Naive B cell (primary cell): ENCODE data around the gene MPST. TPM values are rescaled to one million over a fixed set of nuclear protein-coding genes. Genes with fewer than 3 reads are reported as not detected.
"Not testable (repeated sequence)": the region's sequence is repeated elsewhere in the genome, so short reads cannot be mapped to it uniquely, and the experiment has no call there.

Source experiments
- ATAC-seq, 2 donors: fragments of 150-1000 bp; cut with Tn5 transposase; 2 replicates each; pipeline ENCODE4 v1.10.0; 2021; ENCODE audit warnings: low read depth in 2 of 2, mild to moderate bottlenecking in 2 of 2, moderate library complexity in 2 of 2
- DNase-seq: peaks from one replicate; pipeline ENCODE4 v3.0.0; 2022
- H3K27ac Mint-ChIP-seq, 6 donors: one replicate each; pipeline ENCODE4 v1.8.0; 2020 to 2022; ENCODE audit warnings: mild to moderate bottlenecking in 6 of 6, mixed read lengths in 6 of 6, moderate library complexity in 5 of 6, inconsistent platforms in 2 of 6
- H3K27me3 Mint-ChIP-seq, 3 donors: one replicate each; pipeline ENCODE4 v1.8.0; 2021 to 2022; ENCODE audit warnings: mixed read lengths in 3 of 3, mild to moderate bottlenecking in 1 of 3
- H3K36me3 Mint-ChIP-seq, 2 donors: one replicate each; pipeline ENCODE4 v1.8.0; 2020 to 2022; ENCODE audit warnings: mixed read lengths in 2 of 2, inconsistent platforms in 1 of 2, mild to moderate bottlenecking in 1 of 2
- H3K4me1 Mint-ChIP-seq, 3 donors: one replicate each; pipeline ENCODE4 v1.8.0; 2020 to 2022; ENCODE audit warnings: mixed read lengths in 3 of 3, inconsistent platforms in 1 of 3, mild to moderate bottlenecking in 1 of 3, moderate library complexity in 1 of 3
- H3K4me3 Mint-ChIP-seq, 8 donors: one replicate each; pipeline ENCODE4 v1.8.0; 2020 to 2022; ENCODE audit warnings: mild to moderate bottlenecking in 8 of 8, mixed read lengths in 8 of 8, moderate library complexity in 8 of 8, inconsistent platforms in 2 of 8
- H3K9me3 Mint-ChIP-seq, 7 donors: one replicate each; pipeline ENCODE4 v1.8.0; 2020 to 2022; ENCODE audit warnings: mixed read lengths in 7 of 7, mild to moderate bottlenecking in 5 of 7, inconsistent platforms in 2 of 7, moderate library complexity in 1 of 7
- polyA plus RNA-seq, 6 donors: library from polyadenylated mRNA; unstranded; fragments of 300-500 nt; fragmentation: Illumina TruSeq; gene quantifications; one replicate each; pipeline ENCODE4 v1.2.3, GENCODE V29; 2021; ENCODE audit warnings: low read depth in 6 of 6

The MPST gene
- polyA plus RNA-seq, 6 donors from 2014 or later: 12.0 to 16.5 (median 12.8) TPM

DNA sequence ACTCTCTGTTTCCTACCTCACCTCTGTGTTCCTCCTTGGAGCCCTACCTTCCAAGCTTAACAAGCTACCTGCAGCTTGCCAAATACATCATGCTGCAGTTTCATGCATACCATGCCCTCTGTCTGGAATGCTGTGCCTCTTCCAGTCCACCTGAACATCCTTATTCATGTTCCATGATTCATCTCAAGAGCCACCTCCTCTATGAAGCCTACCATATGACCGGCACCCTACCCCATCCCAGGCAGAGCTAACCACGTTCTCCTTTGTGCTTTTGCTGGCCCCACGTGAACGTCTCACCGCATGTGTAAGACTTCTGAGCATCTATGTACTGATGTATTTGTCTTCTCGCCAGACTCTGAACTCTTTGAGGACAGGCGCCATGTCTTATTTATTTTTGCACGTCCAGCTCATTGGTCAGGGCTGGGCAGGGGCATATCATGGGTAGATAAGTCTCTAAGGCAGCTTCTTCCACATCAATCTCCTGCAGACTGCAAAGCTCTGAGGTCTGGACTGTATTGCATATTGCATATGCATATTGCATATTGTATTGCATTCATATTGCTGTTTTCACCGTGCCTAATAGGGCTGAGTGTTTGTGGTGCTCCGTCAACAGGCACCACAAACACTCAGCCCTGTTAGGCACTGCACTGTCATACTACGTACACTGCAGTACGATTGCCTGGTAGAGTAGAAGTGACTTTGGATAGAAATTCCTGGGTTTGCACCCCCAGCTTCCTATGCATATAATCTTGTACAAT is 31.3 kb upstream of the MPST start:
- Mint-ChIP-seq H3K9me3 (peaks cover 5 to 19% (median 19%) of the 10 kb centered on the region in 7 donors), H3K4me3 (no peak overlapping the region), H3K4me1 (no peaks in the 10 kb centered on the region), H3K27me3 (peaks cover 24 to 59% (median 52%) of the 10 kb centered on the region in 3 donors), H3K27ac (no peak overlapping the region), H3K36me3 (no peaks in the 10 kb centered on the region)
- DNase-seq: no peak
- no peak for ATAC-seq

DNA sequence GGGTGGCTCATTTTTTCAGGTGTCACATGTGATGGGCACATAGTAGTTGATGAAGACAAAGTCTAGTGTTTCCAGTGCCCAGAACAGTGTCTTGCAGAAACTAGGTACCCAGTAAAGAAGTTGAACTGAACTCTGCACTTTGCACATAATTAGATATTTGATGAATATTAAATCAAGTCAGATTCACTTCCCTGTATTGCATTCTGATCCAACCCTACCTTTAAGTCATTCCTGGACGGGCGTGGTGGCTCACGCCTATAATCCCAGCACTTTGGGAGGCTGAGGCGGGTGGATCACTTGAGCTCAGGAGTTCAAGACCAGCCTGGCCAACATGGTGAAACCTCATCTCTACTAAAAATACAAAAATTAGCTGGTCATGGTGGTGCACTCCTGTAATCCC is 30.5 kb upstream of the MPST start:
- not testable (repeated sequence) for H3K4me1 Mint-ChIP-seq, ATAC-seq, H3K4me3 Mint-ChIP-seq, DNase-seq, H3K27ac Mint-ChIP-seq, H3K36me3 Mint-ChIP-seq
- peaks cover 5 to 19% (median 19%) of the 10 kb centered on the region in 7 donors for H3K9me3 Mint-ChIP-seq
- peaks cover 28 to 58% (median 49%) of the 10 kb centered on the region in 3 donors for H3K27me3 Mint-ChIP-seq

DNA sequence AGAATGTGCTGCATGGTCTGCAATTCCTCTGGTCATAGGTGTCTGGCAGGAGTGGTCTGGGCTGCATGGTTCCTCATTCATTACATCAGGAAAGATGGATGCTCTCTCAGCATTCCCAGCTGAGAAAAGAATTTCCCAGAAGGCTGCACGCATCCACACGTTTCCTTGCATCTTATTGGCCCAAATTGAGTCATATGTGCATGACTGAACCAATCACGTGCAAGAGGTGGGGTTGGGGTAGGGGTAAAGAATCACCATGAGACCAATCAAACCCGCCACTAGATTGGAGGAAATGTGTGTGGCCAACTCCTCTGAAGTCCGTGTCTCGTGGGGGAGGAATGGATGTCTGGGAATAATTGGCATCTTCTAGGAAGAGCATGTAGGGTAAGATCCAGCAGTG is 29.1 kb upstream of the MPST start:
- Mint-ChIP-seq H3K27me3 (peaks cover 30 to 57% (median 49%) of the 10 kb centered on the region in 3 donors), H3K4me3 (no peak overlapping the region), H3K27ac (no peak overlapping the region), H3K4me1 (no peaks in the 10 kb centered on the region), H3K9me3 (peaks cover 2 to 17% (median 14%) of the 10 kb centered on the region in 7 donors), H3K36me3 (no peaks in the 10 kb centered on the region)
- ATAC-seq: no peak
- DNase-seq: no peak

GRCh38 chr22:36991206-36991605 is 28.3 kb upstream of the MPST start:
- peaks cover 0 to 9% (median 7%) of the 10 kb centered on the region in 7 donors for H3K9me3 Mint-ChIP-seq
- no peak overlapping the region for H3K27ac Mint-ChIP-seq
- ATAC-seq (no peak), DNase-seq (no peak)
- no peaks in the 10 kb centered on the region for H3K36me3 Mint-ChIP-seq
- H3K27me3 Mint-ChIP-seq: peaks cover 30 to 58% (median 50%) of the 10 kb centered on the region in 3 donors
- peak overlapping the region in 1 of 8 donors; percentile 47 for H3K4me3 Mint-ChIP-seq
- H3K4me1 Mint-ChIP-seq: no peaks in the 10 kb centered on the region

- H3K36me3 Mint-ChIP-seq: no peaks in the 10 kb centered on the region
- H3K9me3 Mint-ChIP-seq: no peaks in the 10 kb centered on the region
- H3K27ac Mint-ChIP-seq: no peak overlapping the region
- H3K27me3 Mint-ChIP-seq: peaks cover 22 to 26% (median 24%) of the 10 kb centered on the region in 3 donors
- H3K4me3 Mint-ChIP-seq: no peak overlapping the region
- ATAC-seq: no peak
- DNase-seq: no peak
- no peaks in the 10 kb centered on the region for H3K4me1 Mint-ChIP-seq
These were observed 21.8 kb upstream of the MPST start for GRCh38 chr22:36997746-36998145.

DNA sequence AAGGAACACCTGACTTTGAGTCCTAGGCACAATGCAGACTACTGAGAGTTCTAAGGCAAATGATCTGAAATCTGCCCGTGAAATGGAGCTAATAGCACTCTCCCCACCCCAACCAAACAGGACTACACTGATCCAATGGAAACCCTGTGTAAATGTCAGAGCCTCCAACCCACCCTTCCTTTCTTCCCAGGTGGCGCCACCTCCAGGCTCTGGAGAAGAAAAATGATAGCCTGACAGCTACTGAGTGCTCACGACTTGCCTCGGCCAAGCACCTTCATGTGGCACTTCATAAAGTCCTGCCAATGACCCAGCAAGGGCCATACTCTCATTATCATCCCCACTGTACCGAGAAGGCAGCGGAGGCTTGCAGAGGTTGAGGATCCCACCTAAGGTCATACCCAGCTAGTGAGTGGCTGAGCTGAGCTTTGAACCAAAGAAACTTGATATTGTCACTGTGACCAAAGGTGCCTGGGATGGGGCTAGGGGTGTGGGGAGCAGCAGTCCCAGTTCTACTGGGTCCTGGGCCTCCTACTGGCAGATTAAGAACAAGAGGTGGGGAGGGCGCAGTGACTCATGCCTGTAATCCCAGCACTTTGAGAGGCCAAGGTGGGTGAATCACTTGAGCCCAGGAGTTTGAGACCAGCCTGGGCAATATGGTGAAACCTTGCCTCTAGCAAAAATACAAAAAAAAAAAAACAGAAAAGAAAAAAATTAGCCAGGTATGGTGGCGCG is 20.8 kb upstream of the MPST start:
- no peak for ATAC-seq
- Mint-ChIP-seq H3K36me3 (no peaks in the 10 kb centered on the region), H3K27me3 (peaks cover 21 to 34% (median 26%) of the 10 kb centered on the region in 3 donors)

GRCh38 chr22:36999463-36999862 is 20.1 kb upstream of the MPST start:
- Mint-ChIP-seq H3K4me3 (no peak overlapping the region), H3K27me3 (peaks cover 20 to 37% (median 33%) of the 10 kb centered on the region in 3 donors), H3K27ac (no peak overlapping the region), H3K36me3 (no peaks in the 10 kb centered on the region), H3K4me1 (no peaks in the 10 kb centered on the region), H3K9me3 (peaks cover 0 to 3% (median 0%) of the 10 kb centered on the region in 7 donors)
- no peak for ATAC-seq
- DNase-seq: no peak

More for the DNA sequence above, 20.8 kb upstream of the MPST start:
- H3K4me3 Mint-ChIP-seq: no peak overlapping the region
- DNase-seq: no peak
- no peaks in the 10 kb centered on the region for H3K9me3 Mint-ChIP-seq
- no peaks in the 10 kb centered on the region for H3K4me1 Mint-ChIP-seq
- no peak overlapping the region for H3K27ac Mint-ChIP-seq

GRCh38 chr22:37000676-37001534 is 18.6 kb upstream of the MPST start:
- Mint-ChIP-seq H3K27ac (no peak overlapping the region), H3K4me3 (no peak overlapping the region), H3K4me1 (no peaks in the 10 kb centered on the region), H3K9me3 (peaks cover 0 to 9% (median 5%) of the 10 kb centered on the region in 7 donors), H3K27me3 (peaks cover 13 to 45% (median 31%) of the 10 kb centered on the region in 3 donors), H3K36me3 (peaks cover 0 to 8% of the 10 kb centered on the region in 2 donors)
- ATAC-seq: no peak
- no peak for DNase-seq

DNA sequence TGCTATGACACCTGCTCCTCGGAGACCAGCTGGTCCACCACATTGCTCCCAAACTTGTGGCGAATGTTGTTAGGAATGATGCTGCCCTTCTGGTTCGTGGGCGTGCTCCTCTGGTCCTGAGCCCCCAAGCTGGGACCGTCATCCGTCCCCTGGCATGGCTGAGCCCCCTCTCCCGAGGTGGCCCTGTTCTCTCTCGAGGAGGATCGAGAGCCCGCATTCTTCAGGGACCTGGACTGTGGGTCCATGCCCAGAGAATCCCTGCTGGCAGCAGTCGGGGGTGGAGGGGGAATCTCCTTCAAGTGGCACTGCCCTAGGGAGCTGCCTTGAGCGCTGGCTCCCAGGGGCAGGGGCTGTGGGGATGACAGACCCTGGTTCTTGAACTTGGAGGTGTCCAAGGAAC is 17.7 kb upstream of the MPST start:
- Mint-ChIP-seq H3K27me3 (peaks cover 13 to 55% (median 40%) of the 10 kb centered on the region in 3 donors), H3K27ac (peak overlapping the region in 1 of 6 donors; percentile 23), H3K9me3 (peaks cover 0 to 9% (median 5%) of the 10 kb centered on the region in 7 donors), H3K4me1 (no peaks in the 10 kb centered on the region), H3K4me3 (no peak overlapping the region), H3K36me3 (peaks cover 0 to 8% of the 10 kb centered on the region in 2 donors)
- DNase-seq (no peak), ATAC-seq (no peak)

- Mint-ChIP-seq H3K9me3 (peaks cover 0 to 9% (median 5%) of the 10 kb centered on the region in 7 donors), H3K36me3 (peaks cover 0 to 8% of the 10 kb centered on the region in 2 donors), H3K4me1 (no peaks in the 10 kb centered on the region), H3K27ac (no peak overlapping the region), H3K4me3 (no peak overlapping the region), H3K27me3 (peaks cover 6 to 57% (median 44%) of the 10 kb centered on the region in 3 donors)
- no peak for ATAC-seq
- DNase-seq: no peak
These were observed 16.9 kb upstream of the MPST start for GRCh38 chr22:37002633-37003032.

DNA sequence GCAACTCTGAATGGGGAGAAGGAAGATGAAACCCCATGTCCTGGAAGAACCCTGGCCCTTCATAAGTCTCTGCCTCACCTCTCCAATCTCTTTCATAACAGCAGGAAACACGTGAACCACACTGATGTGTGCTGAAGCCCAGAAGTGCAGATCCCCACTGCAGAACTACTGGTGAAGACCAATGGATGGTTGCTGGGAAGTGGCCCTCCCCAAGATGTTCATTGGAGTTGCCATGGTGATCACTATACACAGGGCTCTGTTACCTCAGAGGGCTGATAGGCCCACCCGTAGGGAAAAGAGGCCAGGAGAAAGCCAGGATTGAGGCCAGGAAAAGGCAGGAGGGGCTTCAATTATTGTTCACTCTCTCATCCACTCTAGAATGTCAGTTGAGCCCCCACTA is 11.9 kb upstream of the MPST start:
- Mint-ChIP-seq H3K27ac (no peak overlapping the region), H3K4me3 (no peak overlapping the region), H3K27me3 (peaks cover 0 to 65% (median 60%) of the 10 kb centered on the region in 3 donors), H3K9me3 (peaks cover 0 to 9% (median 5%) of the 10 kb centered on the region in 7 donors), H3K36me3 (peaks cover 0 to 8% of the 10 kb centered on the region in 2 donors), H3K4me1 (no peaks in the 10 kb centered on the region)
- DNase-seq: no peak
- ATAC-seq: no peak

DNA sequence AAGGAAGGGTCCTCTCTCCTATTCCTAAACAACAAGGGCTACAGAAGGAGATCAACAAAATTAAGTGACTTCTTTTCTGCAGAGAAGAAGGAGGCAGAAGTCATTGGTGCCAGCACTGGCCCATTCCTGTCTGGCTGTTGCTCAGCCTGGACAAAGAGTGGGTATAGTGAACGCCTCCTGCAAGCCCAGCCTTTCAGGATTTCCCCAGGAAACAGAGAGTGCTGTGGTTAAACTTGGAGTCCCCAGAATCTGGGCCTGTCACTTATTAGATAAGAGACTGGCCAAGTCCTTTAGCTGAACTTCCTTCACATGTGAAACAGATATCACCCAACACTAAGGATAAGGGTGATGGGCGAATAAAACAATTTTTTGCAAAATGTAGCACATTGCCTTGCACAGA is 11.2 kb upstream of the MPST start:
- Mint-ChIP-seq H3K4me3 (no peak overlapping the region), H3K9me3 (peaks cover 0 to 9% (median 5%) of the 10 kb centered on the region in 7 donors), H3K36me3 (peaks cover 0 to 8% of the 10 kb centered on the region in 2 donors), H3K4me1 (no peaks in the 10 kb centered on the region), H3K27ac (no peak overlapping the region), H3K27me3 (peaks cover 0 to 58% (median 53%) of the 10 kb centered on the region in 3 donors)
- DNase-seq: no peak
- no peak for ATAC-seq

DNA sequence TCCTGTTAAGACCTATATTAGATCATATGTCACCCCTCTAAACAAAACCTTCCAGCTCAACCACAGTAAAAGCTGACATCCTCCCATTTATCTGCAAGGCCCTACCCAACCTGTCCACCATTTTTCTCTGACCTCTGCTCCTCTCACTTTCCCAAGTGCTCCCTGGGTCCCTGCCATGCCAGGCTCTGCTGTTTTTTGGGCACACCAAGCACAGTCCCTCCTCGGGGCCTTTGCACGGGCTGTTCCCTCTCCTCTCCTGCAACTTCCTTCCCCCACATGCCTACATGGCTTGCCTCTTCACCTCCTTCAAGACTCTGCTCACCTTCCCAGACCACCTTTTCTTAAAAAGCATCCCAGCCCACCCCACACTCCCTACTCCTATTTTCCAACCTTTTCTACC is 10.1 kb upstream of the MPST start:
- DNase-seq: no peak
- Mint-ChIP-seq H3K27ac (no peak overlapping the region), H3K36me3 (peaks cover 0 to 8% of the 10 kb centered on the region in 2 donors), H3K27me3 (peaks cover 0 to 47% (median 42%) of the 10 kb centered on the region in 3 donors), H3K4me1 (no peaks in the 10 kb centered on the region), H3K9me3 (peaks cover 0 to 8% (median 5%) of the 10 kb centered on the region in 7 donors), H3K4me3 (no peak overlapping the region)
- ATAC-seq: no peak
